ENCODE results near the gene ZNF835.

ZNF835 gene

GRCh38 chr19:56668676-56669075 is 2.9 kb downstream of the ZNF835 start:
- in situ Hi-C loops (cut with MboI; ENCODE audit: low sequenced_read_pairs, unreplicated experiment), result no loop called here

GRCh38 chr19:56667311-56667870 is 4.2 kb downstream of the ZNF835 start:
- TF ChIP-seq CTCF (IDR thresholded peaks at IDR 0.05; ENCODE audit: borderline replicate concordance, control extremely low read depth, extremely low read depth, insufficient read depth, missing control alignments), result no peak
- DNase-seq (ENCODE audit: low spot score), result no peak
- in situ Hi-C loops (cut with MboI; ENCODE audit: low sequenced_read_pairs, unreplicated experiment), result no loop called here

More at GRCh38 chr19:56668676-56669075, 2.9 kb downstream of the ZNF835 start:
- no peak for TF ChIP-seq CTCF (IDR thresholded peaks at IDR 0.05; ENCODE audit: borderline replicate concordance, control extremely low read depth, extremely low read depth, insufficient read depth, missing control alignments)
- no peak for DNase-seq (ENCODE audit: low spot score)

GRCh38 chr19:56664511-56664910 is 7.0 kb downstream of the ZNF835 start:
- TF ChIP-seq CTCF (IDR thresholded peaks at IDR 0.05; ENCODE audit: borderline replicate concordance, control extremely low read depth, extremely low read depth, insufficient read depth, missing control alignments), result no peak
- in situ Hi-C loops (cut with MboI; ENCODE audit: low sequenced_read_pairs, unreplicated experiment), result no loop called here

GRCh38 chr19:56663931-56664500 is 7.5 kb downstream of the ZNF835 start:
- DNase-seq (ENCODE audit: low spot score), result no peak
- TF ChIP-seq CTCF (IDR thresholded peaks at IDR 0.05; ENCODE audit: borderline replicate concordance, control extremely low read depth, extremely low read depth, insufficient read depth, missing control alignments), result no peak
- in situ Hi-C loops (cut with MboI; ENCODE audit: low sequenced_read_pairs, unreplicated experiment), result no loop called here

More at GRCh38 chr19:56664511-56664910, 7.0 kb downstream of the ZNF835 start:
- no peak for DNase-seq (ENCODE audit: low spot score)

- no peak for TF ChIP-seq CTCF (IDR thresholded peaks at IDR 0.05; ENCODE audit: borderline replicate concordance, control extremely low read depth, extremely low read depth, insufficient read depth, missing control alignments)
- in situ Hi-C loops (cut with MboI; ENCODE audit: low sequenced_read_pairs, unreplicated experiment), result no loop called here
- no peak for DNase-seq (ENCODE audit: low spot score)
These were observed 10.3 kb downstream of the ZNF835 start for GRCh38 chr19:56661248-56661647.

GRCh38 chr19:56660381-56661107 is 11.0 kb downstream of the ZNF835 start:
- DNase-seq (ENCODE audit: low spot score), result no peak
- in situ Hi-C loops (cut with MboI; ENCODE audit: low sequenced_read_pairs, unreplicated experiment), result no loop called here
- no peak for TF ChIP-seq CTCF (IDR thresholded peaks at IDR 0.05; ENCODE audit: borderline replicate concordance, control extremely low read depth, extremely low read depth, insufficient read depth, missing control alignments)
